ENCODE results near the gene OR4D1.
A peak's percentile ranks its signal among the peaks of the same experiment; 100 is the strongest.

Gene OR4D1

DNA sequence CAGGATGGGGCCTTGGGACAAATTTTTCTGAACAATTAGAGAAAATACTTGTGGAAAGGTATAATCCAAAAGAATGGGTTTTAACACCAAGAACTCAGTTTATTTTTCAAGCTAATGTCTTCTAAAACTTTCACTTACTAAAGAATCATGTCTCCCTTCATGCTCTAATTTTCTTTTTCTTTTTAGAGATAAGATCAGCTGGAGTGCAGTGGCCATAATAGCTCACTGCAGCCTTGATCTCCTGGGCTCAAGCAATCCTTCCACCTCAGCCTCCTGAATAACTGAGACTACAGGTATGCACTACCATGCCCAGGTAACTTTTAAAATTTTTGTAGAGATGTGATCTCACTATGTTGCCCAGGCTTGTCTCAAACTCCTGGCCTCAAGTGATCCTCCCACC, 5.5 kb downstream of the OR4D1 start:
- DNase-seq (ENCODE audit: low read depth in 2 of 2) = no peak

DNA sequence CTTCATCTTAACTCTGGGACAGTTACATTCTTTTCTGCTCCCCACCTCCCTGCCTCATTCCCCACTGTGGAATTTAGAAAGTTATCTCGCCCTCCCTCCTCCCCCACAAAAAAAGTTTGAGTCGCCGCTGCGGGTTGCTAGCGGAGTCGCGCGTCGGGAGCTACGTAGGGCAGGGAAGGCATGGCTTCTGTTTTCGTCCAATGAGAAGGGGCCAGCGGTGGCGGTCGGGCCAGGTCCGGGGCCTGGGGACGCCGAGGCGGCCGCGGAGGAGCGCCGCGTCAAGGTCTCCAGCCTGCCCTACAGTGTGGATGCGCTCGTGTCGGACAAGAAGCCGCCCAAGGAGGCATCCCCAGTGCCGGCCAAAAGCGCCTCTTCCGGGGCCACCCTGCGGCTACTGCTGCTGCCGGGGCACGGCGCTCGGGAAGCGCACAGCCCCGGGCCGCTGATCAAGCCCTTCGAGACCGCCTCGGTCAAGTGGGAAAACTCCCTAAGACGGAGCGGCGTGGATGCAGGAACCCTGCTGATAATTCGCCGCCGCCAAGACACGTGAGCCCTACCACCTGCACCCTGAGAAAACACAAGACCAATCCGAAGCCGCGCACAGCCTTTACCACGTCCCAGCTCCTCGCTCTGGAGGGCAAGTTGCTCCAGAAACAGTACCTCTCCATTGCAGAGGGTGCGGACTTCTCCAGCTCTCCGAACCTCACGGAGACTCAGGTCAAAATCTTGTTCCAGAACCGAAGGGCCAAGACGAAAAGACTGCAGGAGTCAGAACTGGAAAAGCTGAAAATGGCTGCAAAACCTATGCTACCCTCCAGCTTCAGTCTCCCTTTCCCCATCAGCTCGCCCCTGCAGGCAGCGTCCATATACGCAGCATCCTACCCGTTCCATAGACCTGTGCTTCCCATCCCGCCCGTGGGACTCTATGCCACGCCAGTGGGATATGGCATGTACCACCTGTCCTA, 8.9 kb downstream of the OR4D1 start:
- peak; percentile 18 for DNase-seq (ENCODE audit: low read depth in 2 of 2)

GRCh38 chr17:58158181-58158580, 10.0 kb downstream of the OR4D1 start:
- DNase-seq (ENCODE audit: low read depth in 2 of 2) = no peak

DNA sequence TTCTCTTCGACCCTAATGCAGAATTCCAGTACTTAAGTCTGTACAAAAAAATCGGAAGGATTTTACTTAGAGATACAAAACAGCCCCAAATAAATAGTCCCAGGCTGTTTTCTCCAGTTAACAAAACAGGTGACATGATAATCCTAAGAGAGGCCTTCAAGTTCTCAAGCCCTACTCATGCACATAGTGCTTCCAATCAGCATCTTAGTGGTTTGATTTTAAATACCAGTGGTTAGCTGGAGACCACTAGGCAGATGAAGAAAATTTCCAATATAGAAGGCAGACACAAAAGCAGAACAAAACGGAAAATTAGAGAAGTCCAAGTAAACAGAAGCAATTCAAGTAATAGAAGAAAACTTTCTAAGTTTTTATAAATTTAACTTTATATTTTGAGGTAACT, 13.4 kb downstream of the OR4D1 start:
- no peak for DNase-seq (ENCODE audit: low read depth in 2 of 2)

DNA sequence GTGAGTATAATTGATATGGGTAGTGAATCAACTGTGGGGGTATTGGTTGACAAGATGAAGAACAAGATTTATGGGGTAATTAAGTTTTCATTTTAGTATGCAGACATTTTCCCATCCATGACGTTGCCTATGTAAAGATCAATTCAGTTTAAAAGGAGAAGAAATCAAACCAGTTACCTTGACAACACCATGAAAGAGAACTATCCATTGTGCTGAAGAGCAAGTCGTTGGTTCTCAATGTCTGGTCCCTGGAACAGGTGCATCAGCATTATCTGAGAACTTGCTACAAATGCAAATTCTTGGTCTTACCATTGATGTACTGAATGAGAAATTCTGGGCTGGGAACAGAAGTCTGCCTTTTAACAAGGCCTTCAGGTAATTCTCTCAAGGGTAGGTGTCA, 17.8 kb downstream of the OR4D1 start:
- no peak for DNase-seq (ENCODE audit: low read depth in 2 of 2)

DNA sequence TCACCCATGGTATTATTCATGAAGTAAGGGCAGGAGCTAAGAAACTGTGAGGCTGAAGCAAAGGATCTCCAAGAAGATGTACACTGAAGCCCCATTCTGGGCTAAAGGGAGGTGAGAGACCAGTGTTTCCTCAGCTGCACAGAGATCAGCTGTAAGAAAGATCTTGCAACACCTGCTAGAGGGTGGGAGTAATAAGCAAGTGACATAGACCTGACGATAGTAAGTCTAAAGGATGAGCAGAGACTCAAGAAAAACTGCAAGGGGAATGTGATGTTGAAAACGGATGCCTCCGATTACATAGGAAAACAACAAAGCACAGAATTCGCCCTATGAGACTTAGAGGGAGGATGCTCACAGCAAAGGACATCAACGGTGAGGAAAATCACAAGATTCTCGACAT, 18.5 kb downstream of the OR4D1 start, which contains the start of gene OR4D2:
OR4D2 (plus strand) TSS at position 301 of the 400 bp plus-strand sequence. CDS start 2,674 bp downstream, outside the sequence.
- no peak for DNase-seq (ENCODE audit: low read depth in 2 of 2)

DNA sequence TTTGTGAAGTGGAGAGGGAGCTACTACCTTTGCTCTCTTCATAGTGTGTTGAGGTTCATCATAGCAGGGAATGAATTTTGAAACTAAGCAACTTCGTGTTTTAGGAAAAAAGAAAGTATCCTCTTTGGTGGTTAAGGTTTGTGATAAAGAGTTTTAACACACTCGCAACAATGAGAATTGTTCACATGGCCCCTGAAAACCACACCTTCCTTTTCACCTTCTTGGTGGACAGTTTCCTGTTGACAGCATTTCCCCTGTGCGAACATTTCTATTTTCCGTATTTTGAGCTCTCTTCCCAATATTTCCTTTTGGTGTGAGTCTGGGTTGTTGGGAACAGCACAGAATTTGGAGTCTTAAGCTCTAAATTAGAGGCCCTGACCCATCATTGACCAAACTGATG, 22.4 kb downstream of the OR4D1 start:
- no peak for DNase-seq (ENCODE audit: low read depth in 2 of 2)

DNA sequence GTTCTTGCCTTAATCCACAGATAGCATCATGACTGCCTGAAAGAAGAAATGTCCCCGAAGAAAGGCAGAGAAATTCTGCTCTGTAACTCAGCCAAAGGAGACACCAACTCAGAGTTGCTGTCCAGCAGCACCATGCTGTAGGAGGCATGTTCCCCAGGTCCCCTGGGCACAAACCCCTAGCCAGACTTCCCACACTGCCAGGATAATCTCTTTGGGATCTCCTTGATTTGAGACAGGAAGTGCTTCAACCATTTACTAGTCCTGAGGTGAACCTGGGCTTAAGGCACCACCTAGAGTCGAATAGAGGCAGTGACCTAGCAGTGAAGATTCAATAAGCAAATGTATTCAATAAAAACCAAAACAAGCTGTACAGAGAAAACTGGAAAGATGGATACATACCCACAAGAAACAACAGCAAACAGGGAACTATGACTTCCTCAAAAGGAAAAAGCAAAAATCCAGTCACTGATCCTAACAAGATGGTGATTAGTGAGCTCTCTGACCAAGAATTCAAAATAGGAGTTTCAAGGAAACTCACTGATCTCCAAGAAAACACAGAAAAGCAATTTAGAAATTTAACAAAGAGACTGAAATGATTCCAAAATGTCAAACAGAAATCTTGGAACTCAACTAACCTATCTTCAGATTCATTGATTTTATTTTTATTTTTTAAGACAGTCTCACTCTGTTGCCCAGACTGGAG, 24.3 kb downstream of the OR4D1 start:
- peak in 1 of 2 donors; percentile 24 for DNase-seq (ENCODE audit: low read depth in 2 of 2)

DNA sequence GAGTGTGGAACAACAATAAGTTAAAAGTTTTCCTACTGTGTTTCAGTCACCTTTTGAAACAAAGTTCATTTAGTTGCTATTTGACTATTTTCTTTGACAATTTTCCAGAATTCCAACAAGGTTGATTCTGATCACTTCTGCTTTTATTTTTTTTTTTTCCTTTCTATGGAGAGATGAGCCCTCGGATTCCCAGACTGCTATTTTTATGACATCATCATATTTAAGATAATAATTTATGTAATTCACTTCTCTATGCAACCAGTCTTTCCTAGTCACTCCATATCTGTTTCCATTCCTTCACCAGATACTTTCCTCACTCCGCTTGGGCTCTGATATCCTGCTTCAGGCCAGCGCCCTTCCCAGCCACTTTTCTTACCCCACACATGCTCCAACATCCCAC, 26.7 kb downstream of the OR4D1 start:
- no peak for DNase-seq (ENCODE audit: low read depth in 2 of 2)

GRCh38 chr17:58176200-58176599, 28.0 kb downstream of the OR4D1 start:
- no peak for DNase-seq (ENCODE audit: low read depth in 2 of 2)

GRCh38 chr17:58181796-58182195, 33.6 kb downstream of the OR4D1 start:
- DNase-seq (ENCODE audit: low read depth in 2 of 2) = no peak

- no peak for DNase-seq (ENCODE audit: low read depth in 2 of 2)
Observed at GRCh38 chr17:58183514-58183913, 35.3 kb downstream of the OR4D1 start.

- no peak for DNase-seq (ENCODE audit: low read depth in 2 of 2)
Observed at GRCh38 chr17:58184308-58184985, 36.3 kb downstream of the OR4D1 start.

- DNase-seq (ENCODE audit: low read depth in 2 of 2) = no peak
Observed at GRCh38 chr17:58184986-58185761, 37.0 kb downstream of the OR4D1 start.

- DNase-seq (ENCODE audit: low read depth in 2 of 2) = no peak
Observed at GRCh38 chr17:58186591-58186990, 38.4 kb downstream of the OR4D1 start.

DNA sequence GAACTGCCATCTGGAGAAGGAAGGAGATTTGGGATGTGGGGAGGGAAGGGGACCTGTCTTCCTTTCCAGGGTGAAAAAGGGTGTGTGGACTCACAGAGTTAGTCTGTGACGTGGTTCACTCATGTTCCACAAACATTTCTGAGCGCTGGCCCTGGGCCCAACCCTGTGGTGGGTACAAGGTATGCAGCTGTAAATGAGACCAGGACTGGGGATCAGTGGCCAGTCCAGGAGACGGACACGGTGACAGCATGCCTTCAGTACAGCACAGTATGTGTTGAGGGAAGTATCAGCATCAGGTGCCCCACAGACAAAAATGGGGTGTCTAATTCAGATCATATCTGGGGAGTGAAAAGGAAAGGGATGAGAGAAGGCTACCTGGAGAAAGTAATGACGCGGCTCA, 38.9 kb downstream of the OR4D1 start:
- no peak for DNase-seq (ENCODE audit: low read depth in 2 of 2)

- no peak for DNase-seq (ENCODE audit: low read depth in 2 of 2)
Observed at GRCh38 chr17:58187675-58188074, 39.5 kb downstream of the OR4D1 start.

- DNase-seq (ENCODE audit: low read depth in 2 of 2) = no peak
Observed at GRCh38 chr17:58189436-58190146, 41.4 kb downstream of the OR4D1 start.

- no peak for DNase-seq (ENCODE audit: low read depth in 2 of 2)
Observed at GRCh38 chr17:58191241-58191896, 43.2 kb downstream of the OR4D1 start.

- DNase-seq (ENCODE audit: low read depth in 2 of 2) = no peak
Observed at GRCh38 chr17:58192612-58193011, 44.4 kb downstream of the OR4D1 start, which contains the start of gene EPX. TSS of gene EPX (plus strand) at chr17:58192726. CDS start at chr17:58192847, 121 bp downstream.

All from stimulated activated CD8-positive, alpha-beta memory T cell treated with anti-CD3 and anti-CD28 coated beads, Interleukin-15, amount 100 ng/mL, for 4 hours (primary cell).